Measurements from ENCODE around the gene RPS6KB2.
"Not testable (repeated sequence)": the region's sequence is repeated elsewhere in the genome, so short reads cannot be mapped to it uniquely, and the experiment has no call there.

The RPS6KB2 gene

DNA sequence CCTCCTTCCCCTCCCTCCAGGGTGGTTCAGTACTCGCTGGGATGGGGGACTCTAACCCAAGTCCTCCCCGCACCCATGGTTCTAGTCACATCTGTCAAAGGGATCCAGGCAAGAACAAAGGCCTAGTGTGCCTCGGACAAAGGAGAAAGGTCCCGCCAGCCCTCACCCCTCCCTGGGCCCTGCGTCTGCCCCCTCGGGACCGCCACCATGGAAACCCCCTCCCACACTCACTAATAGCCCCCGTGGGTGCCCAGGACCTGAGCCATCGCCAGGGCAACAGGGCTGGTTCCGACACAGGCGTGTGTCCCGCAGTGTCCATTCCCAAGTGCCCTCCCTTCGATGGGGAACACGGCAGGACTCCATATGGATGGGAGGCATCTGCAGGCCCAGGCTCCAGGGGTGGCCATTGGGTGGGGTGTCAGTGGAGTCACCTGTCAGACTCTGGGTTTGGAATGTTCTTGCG, 17.9 kb upstream of the RPS6KB2 start:
- no peak for DNase-seq (ENCODE audit: low read depth in 2 of 2, low spot score in 1 of 2)

DNA sequence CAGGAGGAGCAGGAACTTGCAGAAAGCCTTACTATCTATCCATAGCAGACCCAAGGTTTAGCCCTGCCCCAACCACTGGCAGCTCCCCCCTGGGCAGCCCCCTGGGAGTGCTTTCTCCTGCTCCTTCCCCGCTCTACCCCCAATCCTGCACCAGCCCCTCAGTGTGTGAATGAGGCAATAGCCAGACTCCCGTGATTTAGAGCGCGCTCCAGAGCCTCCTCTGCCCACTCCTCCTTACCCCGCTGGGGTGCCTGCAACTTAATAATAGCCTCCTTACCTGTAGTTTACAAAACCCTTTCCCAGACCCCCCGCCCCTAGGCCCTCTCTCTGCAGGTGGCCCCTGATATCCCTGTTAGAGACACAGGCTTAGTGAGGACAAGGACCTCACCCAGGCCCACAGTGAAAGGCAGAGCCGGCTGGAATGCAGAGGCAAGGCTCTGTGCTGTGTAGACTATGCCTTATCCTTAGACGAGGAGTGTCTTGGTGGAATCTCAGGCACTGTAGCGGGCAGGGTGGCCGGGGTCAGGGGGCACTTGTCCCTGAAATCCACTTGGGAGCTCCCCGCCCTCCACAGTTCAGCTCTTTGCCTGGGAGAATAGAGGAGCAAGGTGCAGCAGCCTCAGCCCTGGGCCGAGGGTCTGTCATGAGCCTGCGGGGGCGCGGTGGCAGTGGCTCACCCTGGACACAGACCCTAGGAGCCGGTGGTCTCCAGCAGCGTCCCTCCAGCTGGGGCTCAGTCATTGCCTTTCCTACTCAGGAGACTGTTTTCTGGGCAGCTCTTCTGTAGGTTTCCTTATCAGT, 17.1 kb upstream of the RPS6KB2 start:
- DNase-seq (ENCODE audit: low read depth in 2 of 2, low spot score in 1 of 2) = no peak

DNA sequence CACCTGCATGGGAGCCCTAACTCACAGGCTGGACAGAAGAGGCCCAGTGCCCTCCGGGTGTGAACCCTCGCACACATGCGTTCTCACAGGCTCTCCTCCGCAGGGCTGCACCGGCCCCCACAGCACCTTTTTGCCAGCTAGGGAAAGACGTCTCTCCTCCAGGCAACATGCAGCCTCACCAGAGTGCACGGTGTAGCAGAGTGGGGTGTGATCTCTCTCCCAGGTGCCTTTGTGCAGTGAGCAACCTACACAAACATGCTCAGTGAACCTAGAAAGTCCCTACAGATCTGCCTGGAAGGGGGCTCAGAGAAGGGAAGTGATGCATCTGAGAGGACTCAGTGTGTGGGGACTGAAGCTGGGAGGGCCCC, 16.5 kb upstream of the RPS6KB2 start:
- DNase-seq (ENCODE audit: low read depth in 2 of 2, low spot score in 1 of 2) = no peak

DNA sequence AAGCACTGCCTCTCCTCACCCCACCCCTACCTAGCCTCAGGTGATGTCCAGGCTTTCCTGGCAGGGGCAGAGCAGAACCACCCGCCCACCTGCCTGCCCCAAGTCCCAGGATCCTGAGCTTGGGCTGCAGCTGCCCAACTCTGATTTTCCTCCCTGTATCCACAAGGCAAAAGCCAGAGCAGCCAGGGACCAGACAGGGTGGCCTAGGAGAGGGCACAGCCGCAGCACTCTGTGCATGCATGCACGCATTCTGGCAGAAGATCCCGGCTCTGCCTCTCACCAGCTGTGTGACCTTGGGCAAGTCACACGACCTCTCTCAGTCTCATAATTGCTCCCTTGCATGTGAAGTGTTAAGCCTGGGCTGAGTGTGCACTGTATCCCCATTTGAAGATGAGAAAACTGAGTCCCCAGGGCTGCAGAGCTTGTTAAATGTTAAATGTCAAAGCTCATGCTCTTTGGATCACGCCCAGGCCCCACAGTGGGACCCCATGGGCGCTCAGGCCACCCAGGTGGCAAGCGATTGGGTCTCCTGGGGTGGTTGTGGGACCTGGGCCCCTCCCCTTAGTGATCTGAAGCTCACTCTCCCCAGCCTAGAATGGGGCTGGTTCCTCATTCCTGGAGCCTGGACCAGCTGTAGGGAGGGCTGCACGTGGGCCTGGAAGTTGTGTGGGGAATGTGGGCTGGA, 15.7 kb upstream of the RPS6KB2 start:
- DNase-seq (ENCODE audit: low read depth in 2 of 2, low spot score in 1 of 2) = no peak

DNA sequence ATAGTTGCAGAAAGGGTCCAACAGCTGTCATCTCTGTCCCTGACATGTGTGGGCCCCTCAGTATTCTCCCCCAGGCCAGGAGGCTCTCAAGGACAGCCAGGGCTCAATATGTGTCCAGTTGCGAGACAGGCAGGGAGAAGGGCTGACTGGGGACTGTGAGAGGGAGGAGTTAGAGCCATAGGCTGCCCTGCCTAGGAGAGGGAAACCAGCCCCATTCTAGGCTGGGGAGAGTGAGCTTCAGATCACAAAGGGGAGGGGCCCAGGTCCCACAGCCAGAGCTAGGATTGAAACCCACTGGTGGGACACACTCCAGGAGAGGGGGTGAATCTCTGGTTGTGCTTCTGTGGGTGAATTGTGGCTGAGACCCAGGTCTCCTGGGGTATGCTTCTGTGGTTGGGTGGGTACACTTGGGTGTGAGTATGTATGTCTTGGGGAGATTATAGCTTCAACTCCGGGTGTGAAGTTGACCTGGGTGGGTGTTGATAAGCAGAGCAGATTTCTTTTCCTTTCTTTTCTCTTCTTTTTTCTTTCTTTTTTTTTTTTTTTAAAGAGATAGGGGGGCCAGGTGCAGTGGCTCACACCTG, 14.9 kb upstream of the RPS6KB2 start:
- DNase-seq (ENCODE audit: low read depth in 2 of 2, low spot score in 1 of 2) = no peak

DNA sequence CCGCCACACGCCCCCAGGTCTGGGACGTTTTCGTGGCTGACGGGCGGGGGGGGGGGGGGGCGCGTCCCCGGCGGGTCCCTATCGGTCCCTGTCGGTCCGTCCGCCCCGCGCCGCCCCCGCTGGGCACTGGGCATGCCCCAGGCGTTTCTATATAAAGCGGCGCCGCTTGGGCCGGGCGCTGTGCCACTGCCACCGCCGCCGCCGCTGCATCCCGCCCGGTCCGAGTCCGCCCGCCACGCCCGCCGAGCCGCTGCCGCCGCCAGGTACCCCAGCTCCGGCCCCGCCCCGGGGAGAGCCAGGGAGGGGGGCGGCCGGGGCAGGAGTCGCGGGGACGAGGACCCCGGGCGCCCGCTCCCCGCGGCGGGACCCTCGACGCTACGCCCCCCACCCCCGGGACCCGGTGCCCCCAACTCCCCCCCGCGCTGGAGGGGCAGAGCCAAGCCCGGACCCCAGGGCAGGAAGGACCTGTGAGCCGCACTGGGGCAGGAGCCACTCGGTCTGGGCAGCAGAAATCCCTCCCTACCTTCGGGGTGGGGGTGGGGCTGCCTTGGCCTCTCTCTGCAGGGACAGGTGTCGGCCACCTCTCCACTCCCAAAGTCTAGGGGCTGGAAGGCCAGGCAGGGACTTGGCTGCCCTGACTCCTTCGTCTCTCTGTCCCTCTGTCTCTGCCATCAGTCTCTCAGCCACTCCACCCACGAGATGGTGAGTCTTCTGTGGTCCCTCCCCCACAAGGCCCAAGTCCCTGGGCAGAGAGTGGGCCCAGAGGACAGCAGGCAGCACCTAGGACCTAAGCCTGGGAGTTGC, 12.6 kb upstream of the RPS6KB2 start, which contains the start of gene CARNS1:
TSS of gene CARNS1 (plus strand) at position 178 of the 804 bp plus-strand sequence. CDS start at position 700, 522 bp downstream.
- no peak for DNase-seq (ENCODE audit: low read depth in 2 of 2, low spot score in 1 of 2)

DNA sequence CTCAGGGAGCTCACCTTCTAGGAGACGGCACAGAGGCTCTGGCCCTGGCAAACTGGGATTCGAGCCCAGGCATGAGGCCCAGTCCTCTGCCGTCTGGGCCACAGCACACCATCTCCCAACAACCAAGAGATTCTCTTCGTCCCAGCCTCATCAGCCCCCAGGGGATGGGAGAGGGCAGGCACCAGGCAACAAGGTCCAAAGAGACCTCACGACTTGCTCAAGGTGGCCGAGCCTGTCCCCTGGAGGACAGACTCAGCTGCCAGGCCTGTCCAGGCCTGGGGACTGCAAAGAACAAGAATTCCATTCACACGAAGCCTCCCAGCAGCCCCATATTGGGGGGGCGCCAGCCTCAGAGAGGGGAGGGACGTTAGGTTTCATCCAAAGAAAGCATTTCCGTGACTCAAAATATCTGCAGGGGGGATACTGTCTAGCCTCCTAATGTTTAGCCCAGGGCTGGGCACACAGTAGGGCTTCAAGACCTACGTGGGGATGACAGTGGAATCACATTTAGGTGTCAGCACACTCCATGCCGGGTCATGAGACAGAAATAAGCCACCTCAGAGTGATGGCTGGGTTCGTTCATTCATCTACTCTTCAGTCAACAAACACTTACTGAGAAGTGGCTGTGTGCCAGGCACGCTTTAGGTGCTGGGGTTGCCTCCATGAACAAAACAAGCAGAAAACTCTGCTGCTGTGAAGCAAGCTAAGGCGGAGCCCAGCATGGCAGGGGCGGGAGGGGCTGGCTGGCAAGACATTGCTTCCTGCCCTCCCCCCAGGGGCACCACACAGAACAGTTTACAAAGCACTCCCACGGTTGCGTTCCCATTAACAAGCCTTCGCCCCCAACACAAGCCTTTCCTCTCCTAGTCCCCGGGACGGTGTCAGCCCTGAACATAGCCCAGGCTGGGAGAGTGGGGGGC, 11.6 kb upstream of the RPS6KB2 start:
- DNase-seq (ENCODE audit: low read depth in 2 of 2, low spot score in 1 of 2) = peak in 1 of 2 donors; percentile 74

DNA sequence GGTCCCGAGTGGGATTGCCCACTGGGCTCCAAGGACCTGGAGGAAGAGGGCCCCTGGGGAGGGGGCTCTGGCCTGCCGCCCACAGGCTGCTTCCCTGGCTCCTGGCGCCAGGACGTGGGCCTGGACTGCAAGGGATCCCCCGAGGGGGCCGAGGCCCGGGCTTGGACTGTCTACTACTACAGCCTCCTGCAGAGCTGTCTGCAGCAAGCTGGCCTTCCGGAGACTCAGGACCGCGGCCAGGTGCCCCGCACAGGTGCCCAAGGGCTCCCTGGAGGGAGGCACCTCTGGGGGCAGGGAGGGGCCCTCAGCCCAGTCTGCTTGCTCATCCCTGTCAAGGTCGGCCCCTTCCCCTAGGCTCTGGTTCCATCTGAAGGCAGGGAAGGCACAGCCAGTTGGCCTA, 10.9 kb upstream of the RPS6KB2 start:
- no peak for DNase-seq (ENCODE audit: low read depth in 2 of 2, low spot score in 1 of 2)

DNA sequence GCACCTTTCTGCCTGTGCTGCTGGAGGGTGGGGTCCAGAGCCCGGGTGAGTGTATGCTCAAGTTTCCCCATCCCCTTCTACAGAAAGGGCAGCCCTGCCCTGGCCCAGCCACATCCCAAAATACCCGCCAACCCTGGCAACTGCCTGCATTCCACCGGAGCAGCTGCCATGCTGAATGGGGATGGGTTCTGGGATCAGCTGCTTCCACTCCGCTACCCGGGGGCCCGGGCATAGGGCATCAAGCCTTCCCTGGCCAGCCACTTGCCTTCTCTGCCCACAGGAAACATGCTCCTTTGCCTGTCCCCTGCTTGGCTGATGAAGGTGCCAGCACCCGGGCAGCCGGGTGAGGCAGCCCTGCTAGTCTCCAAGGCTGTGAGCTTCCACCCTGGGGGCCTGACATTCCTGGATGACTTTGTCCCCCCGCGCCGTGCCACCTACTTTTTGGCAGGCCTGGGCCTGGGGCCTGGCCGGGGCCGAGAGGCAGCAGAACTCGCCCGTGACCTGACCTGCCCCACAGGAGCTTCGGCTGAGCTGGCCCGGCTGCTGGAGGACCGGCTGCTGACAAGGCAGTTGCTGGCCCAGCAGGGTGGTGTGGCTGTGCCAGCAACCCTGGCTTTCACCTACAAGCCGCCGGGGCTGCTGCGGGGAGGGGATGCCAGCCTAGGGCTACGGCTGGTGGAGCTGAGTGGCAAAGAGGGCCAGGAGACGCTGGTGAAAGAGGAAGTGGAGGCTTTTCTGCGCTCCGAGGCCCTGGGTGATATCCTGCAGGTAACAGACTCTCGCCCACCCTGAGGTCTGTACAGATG, 9.6 kb upstream of the RPS6KB2 start:
- DNase-seq (ENCODE audit: low read depth in 2 of 2, low spot score in 1 of 2) = no peak

DNA sequence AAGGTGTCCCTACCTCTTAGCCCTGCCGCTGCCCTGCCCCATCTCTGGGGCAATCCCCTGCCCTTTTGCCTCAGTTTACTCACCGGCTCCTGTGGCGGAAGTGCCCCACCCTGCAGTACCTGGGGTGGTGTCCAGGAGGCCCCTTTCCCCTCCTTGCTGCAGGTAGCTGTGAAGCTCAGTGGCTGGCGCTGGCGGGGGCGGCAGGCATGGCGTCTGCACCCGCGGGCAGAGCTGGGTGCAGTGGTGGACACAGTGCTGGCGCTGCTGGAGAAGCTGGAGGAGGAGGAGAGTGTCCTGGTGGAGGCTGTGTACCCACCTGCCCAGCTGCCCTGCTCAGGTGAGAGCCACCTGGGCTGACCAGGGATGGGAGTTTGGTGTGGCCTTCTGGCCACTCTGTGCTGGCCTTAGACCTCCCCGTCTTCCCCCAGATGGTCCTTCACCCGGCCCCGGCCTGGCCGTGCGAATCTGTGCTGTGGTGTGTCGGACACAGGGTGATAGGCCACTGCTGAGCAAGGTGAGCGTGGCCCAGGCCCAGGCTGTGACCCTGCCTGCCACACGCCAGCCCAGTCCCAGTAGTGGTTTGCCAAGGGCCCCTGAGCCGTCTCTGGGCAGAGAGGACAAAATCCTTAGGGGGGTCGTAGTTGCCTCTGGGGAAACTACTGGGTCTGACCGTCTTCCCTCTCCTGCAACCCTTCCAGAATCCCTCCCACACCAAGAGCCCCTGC, 8.8 kb upstream of the RPS6KB2 start:
- no peak for DNase-seq (ENCODE audit: low read depth in 2 of 2, low spot score in 1 of 2)

DNA sequence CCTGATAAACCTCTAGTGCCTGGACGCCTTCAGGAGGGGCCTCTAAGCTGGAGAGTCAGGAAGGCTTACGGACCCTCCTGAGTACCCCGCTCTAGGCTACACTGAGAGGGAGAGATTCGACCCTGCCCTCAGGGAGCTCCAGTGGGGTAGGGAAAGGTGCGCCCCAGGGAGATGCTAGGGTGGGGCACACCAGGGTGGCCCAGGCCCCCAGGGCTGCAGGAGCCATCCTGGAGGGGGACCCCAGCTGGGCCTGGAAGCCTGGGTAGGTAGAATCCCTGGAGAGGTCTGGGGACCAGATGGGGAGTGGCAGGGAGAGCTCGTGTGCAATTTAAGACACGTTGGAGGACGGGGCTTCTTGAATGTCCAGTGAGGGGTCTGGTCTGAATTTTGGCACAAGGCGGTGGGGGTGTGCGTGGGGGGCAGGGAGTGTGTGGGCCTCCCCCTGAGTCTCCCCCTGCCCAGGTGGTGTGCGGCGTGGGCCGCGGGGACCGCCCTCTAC, 8.1 kb upstream of the RPS6KB2 start:
- DNase-seq (ENCODE audit: low read depth in 2 of 2, low spot score in 1 of 2) = no peak

DNA sequence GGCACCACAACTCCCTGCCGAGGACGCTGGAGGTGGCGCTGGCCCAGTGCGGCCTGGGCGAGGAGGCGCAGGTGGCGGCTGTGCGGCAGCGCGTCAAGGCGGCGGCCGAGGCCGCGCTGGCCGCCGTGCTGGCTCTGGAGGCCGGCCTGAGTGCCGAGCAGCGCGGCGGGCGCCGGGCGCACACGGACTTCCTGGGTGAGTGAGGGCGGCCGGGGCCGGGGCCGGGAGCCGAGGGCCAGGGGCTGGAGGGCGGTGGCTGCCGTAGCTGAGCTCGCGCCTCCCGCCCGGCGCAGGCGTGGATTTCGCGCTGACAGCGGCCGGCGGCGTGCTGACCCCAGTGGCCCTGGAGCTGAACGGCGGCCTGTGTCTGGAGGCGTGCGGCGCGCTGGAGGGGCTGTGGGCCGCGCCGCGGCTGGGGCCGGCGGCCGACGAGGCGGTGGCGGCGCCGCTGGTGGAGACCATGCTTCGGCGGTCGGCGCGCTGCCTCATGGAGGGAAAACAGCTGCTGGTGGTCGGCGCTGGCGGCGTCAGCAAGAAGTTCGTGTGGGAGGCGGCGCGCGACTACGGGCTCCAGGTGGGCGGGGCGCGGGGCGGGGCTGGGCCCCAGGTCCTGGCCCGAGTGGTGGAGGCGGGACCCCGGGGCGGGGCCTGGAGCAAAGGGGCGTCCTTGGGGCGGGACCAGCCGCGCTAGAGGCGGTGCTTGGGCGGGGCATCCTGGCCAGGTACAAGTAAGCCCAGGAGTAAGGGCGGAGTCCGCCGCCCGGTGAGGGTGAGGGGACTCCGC, 7.5 kb upstream of the RPS6KB2 start:
- DNase-seq (ENCODE audit: low read depth in 2 of 2, low spot score in 1 of 2) = peak; percentile 98 to 99

DNA sequence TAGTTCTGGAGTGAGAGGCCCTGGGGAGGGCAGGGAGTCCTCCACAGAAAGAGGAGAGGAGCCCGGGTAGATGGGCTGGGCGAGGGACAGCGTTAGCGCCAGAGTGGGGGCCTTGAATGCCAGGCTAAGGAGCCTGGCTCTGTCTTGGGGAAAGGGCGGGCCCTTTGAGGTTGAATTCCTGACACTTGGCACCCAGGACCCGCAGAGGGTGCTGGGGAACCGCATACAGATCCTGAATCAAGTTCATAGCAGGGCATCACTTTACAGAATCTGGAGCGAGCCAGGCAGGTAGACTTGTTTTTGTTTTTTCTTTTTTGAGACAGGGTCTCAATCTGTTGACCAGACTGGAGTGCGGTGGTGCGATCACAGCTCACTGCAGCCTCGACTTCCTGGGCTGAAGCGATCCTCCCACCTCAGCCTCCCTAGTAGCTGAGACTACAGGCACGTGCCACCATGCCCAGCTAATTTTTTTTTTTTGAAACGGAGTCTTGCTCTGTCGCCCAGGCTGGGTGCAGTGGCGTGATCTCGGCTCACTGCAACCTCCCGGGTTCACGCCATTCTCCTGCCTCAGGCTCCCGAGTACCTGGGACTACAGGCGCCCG, 6.8 kb upstream of the RPS6KB2 start:
- no peak for DNase-seq (ENCODE audit: low read depth in 2 of 2, low spot score in 1 of 2)

DNA sequence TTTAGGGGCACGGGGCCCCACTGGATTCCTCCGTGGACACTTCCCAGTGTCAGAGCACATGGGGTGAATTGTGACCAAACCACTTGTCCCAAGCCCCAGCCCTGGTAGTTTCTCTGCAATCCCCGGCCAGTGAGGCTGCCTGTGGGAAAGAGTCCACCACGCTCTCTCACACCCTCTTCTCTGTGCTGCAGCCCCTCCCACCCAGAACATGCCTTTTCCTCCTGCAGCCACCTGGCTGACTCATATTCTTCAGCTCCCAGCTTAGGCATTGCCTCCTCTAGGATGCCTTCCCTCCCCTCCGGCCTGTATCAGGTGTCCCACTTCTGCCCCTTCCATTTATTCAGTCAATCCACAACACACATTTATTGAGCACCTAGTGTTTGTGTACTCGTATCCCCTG, 5.4 kb upstream of the RPS6KB2 start:
- no peak for DNase-seq (ENCODE audit: low read depth in 2 of 2, low spot score in 1 of 2)

DNA sequence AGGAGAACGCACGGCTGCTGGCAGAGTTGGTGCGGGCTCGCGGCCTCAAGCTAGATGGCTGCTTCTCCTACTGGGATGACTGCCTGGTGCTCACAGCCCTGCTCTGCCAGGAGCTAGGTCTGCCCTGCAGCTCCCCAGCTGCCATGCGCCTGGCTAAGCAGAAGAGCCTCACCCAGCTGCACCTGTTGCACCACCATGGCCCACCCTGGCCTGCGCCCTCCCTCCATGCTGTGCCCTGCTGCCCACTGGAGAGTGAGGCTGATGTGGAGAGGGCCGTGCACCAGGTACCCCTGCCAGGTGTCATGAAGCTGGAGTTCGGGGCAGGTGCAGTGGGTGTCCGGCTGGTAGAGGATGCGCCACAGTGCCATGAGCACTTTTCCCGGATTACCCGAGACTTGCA, 4.8 kb upstream of the RPS6KB2 start:
- no peak for DNase-seq (ENCODE audit: low read depth in 2 of 2, low spot score in 1 of 2)

DNA sequence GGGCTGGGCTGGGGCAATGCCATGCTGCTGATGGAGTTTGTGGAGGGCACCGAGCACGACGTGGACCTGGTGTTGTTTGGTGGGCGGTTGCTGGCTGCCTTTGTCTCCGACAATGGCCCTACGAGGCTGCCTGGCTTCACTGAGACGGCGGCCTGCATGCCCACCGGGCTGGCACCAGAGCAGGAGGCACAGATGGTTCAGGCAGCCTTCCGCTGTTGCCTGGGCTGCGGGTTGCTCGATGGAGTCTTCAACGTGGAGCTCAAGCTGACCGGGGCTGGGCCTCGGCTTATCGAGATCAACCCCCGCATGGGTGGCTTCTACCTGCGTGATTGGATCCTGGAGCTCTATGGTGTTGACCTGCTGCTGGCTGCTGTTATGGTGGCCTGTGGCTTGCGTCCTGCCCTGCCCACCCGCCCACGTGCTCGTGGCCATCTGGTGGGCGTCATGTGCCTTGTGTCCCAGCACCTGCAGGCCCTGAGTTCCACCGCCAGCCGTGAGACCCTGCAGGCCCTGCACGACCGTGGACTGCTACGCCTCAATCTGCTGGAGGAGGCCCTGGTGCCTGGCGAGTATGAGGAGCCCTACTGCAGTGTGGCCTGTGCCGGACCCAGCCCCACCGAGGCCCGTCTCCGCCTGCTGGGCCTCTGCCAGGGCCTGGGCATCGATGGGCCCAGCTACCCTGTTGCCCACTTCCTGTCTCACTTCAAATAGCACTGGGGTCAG, 4.2 kb upstream of the RPS6KB2 start:
- DNase-seq (ENCODE audit: low read depth in 2 of 2, low spot score in 1 of 2) = no peak

DNA sequence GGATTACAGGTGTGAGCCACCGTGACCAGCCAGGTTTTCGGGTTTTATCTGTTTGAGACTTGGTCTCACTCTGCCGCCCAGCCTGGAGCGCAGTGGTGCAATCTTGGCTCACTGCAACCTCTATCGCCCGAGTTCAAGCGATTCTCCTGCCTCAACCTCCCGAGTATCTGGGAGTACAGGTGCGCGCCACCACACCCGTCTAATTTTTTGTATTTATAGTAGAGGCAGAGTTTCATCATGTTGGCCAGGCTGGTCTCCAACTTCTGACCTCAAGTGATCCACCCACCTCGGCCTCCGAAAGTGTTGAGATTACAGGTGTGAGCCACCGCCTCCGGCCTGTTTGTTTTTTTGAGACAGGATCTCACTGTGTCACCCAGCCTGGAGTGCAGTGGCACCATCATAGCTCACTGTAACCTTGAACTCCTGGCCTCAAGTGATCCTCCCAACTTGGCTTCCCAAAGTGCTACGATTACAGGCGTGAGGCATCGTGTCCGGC, 882 bp upstream of the RPS6KB2 start:
- not testable (repeated sequence) for DNase-seq (ENCODE audit: low read depth in 2 of 2, low spot score in 1 of 2)

Data from stimulated activated CD8-positive, alpha-beta memory T cell treated with anti-CD3 and anti-CD28 coated beads, Interleukin-4, amount 100 ng/mL, for 1 hour (primary cell).